ENCODE results near the gene SIGLEC11. TPM values are rescaled to one million over a fixed set of nuclear protein-coding genes. Genes with fewer than 3 reads are reported as not detected.

The SIGLEC11 gene
- total RNA-seq, 1 experiment from 2014 or later: not detected

GRCh38 chr19:49932731-49933131 is 28.2 kb downstream of the SIGLEC11 start:
- Histone ChIP-seq H3K36me3 (ENCODE audit: control insufficient read depth, insufficient read depth, low read length) (no peaks in the 10 kb centered on the region), H3K9me3 (no peaks in the 10 kb centered on the region), H3K27me3 (replicated peaks; ENCODE audit: control insufficient read depth, insufficient read depth, low read length) (no peaks in the 10 kb centered on the region), H3K4me1 (peaks cover 5% of the 10 kb centered on the region), H3K4me3 (ENCODE audit: low read depth, low read length) (no peak overlapping the region)
- Mint-ChIP-seq H3K36me3 (ENCODE audit: insufficient read depth, unreplicated experiment) (peaks cover 54% of the 10 kb centered on the region), H3K27ac (ENCODE audit: unreplicated experiment) (no peak overlapping the region), H3K4me3 (ENCODE audit: unreplicated experiment) (no peak overlapping the region), H3K27me3 (ENCODE audit: insufficient read depth, unreplicated experiment) (no peaks in the 10 kb centered on the region), H3K4me1 (ENCODE audit: low read depth, unreplicated experiment) (peaks cover 20% of the 10 kb centered on the region), H3K9me3 (ENCODE audit: unreplicated experiment) (no peaks in the 10 kb centered on the region)
- intact Hi-C loops (cut with micrococcal nuclease; ENCODE audit: unreplicated experiment): no loop called here
- BruUV-seq (replicated peaks): no TSS peak
- ChIA-PET CTCF (no interaction called here), POLR2A (no interaction called here)
- DNase-seq: no peak
- no peak for TF ChIP-seq CTCF (IDR thresholded peaks at IDR 0.05; ENCODE audit: insufficient read depth in 1 of 2, low read depth in 1 of 2, low read length in 1 of 2, severe bottlenecking in 1 of 2, unreplicated experiment in 1 of 2)

DNA sequence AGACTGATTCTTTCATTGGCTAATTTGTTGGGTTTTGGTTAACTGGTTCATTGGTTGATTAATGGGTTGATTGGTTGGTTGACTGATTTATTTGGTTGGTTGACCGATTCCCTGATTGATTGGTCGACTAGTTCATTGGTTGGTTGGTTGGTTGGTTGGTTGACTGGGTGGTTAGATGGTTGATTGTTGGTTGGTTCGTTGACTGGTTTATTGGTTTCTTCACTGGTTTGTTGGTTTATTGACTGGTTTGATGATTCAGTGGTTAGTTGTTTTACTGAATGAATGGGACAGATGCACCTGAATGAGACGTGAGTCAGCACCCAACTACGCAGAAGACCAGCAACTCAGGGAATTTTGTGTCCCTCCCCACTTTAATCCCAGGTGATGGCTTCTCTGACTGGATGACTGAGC is 28.9 kb downstream of the SIGLEC11 start:
- DNase-seq: no peak
- Histone ChIP-seq H3K4me1 (peaks cover 9% of the 10 kb centered on the region), H3K36me3 (ENCODE audit: control insufficient read depth, insufficient read depth, low read length) (peaks cover 3% of the 10 kb centered on the region), H3K27me3 (replicated peaks; ENCODE audit: control insufficient read depth, insufficient read depth, low read length) (no peaks in the 10 kb centered on the region), H3K4me3 (ENCODE audit: low read depth, low read length) (no peak overlapping the region), H3K9me3 (no peaks in the 10 kb centered on the region)
- no peak for TF ChIP-seq CTCF (IDR thresholded peaks at IDR 0.05; ENCODE audit: insufficient read depth in 1 of 2, low read depth in 1 of 2, low read length in 1 of 2, severe bottlenecking in 1 of 2, unreplicated experiment in 1 of 2)
- no peaks in the 10 kb centered on the region for H3K9me3 Mint-ChIP-seq (ENCODE audit: unreplicated experiment)
- CTCF ChIA-PET: no interaction called here
- no TSS peak for BruUV-seq (replicated peaks)
- H3K27me3 Mint-ChIP-seq (ENCODE audit: insufficient read depth, unreplicated experiment): no peaks in the 10 kb centered on the region
- peaks cover 61% of the 10 kb centered on the region for H3K36me3 Mint-ChIP-seq (ENCODE audit: insufficient read depth, unreplicated experiment)
- H3K4me1 Mint-ChIP-seq (ENCODE audit: low read depth, unreplicated experiment): peaks cover 23% of the 10 kb centered on the region
- H3K4me3 Mint-ChIP-seq (ENCODE audit: unreplicated experiment): no peak overlapping the region
- no peak overlapping the region for H3K27ac Mint-ChIP-seq (ENCODE audit: unreplicated experiment)
- intact Hi-C loops (cut with micrococcal nuclease; ENCODE audit: unreplicated experiment): no loop called here
- POLR2A ChIA-PET: no interaction called here

- Histone ChIP-seq H3K4me3 (ENCODE audit: low read depth, low read length) (no peak overlapping the region), H3K36me3 (ENCODE audit: control insufficient read depth, insufficient read depth, low read length) (peaks cover 3% of the 10 kb centered on the region), H3K27me3 (replicated peaks; ENCODE audit: control insufficient read depth, insufficient read depth, low read length) (no peaks in the 10 kb centered on the region), H3K4me1 (peaks cover 9% of the 10 kb centered on the region), H3K9me3 (no peaks in the 10 kb centered on the region)
- CTCF ChIA-PET: no interaction called here
- DNase-seq: no peak
- H3K4me3 Mint-ChIP-seq (ENCODE audit: unreplicated experiment): no peak overlapping the region
- no peaks in the 10 kb centered on the region for H3K27me3 Mint-ChIP-seq (ENCODE audit: insufficient read depth, unreplicated experiment)
- no peaks in the 10 kb centered on the region for H3K9me3 Mint-ChIP-seq (ENCODE audit: unreplicated experiment)
- peaks cover 23% of the 10 kb centered on the region for H3K4me1 Mint-ChIP-seq (ENCODE audit: low read depth, unreplicated experiment)
- intact Hi-C loops (cut with micrococcal nuclease; ENCODE audit: unreplicated experiment): no loop called here
- TF ChIP-seq CTCF (IDR thresholded peaks at IDR 0.05; ENCODE audit: insufficient read depth in 1 of 2, low read depth in 1 of 2, low read length in 1 of 2, severe bottlenecking in 1 of 2, unreplicated experiment in 1 of 2): no peak
- TSS peak; percentile 10 for BruUV-seq (replicated peaks)
- POLR2A ChIA-PET: no interaction called here
- H3K27ac Mint-ChIP-seq (ENCODE audit: unreplicated experiment): no peak overlapping the region
- H3K36me3 Mint-ChIP-seq (ENCODE audit: insufficient read depth, unreplicated experiment): peaks cover 67% of the 10 kb centered on the region
Observed at GRCh38 chr19:49931293-49932040, 29.5 kb downstream of the SIGLEC11 start.
